ENCODE results near the gene ITGAD.

The ITGAD gene

GRCh38 chr16:31393056-31393455 lies at the start of gene ITGAD:
Gene ITGAD, plus strand, starts transcription at chr16:31393335. Its CDS starts 26 bp downstream, at chr16:31393361.
- no peak for DNase-seq

- no peak for DNase-seq
Measured at GRCh38 chr16:31344712-31345111, 48.4 kb upstream of the ITGAD start.

- no peak for DNase-seq
Measured at GRCh38 chr16:31347445-31347844, 45.7 kb upstream of the ITGAD start.

DNA sequence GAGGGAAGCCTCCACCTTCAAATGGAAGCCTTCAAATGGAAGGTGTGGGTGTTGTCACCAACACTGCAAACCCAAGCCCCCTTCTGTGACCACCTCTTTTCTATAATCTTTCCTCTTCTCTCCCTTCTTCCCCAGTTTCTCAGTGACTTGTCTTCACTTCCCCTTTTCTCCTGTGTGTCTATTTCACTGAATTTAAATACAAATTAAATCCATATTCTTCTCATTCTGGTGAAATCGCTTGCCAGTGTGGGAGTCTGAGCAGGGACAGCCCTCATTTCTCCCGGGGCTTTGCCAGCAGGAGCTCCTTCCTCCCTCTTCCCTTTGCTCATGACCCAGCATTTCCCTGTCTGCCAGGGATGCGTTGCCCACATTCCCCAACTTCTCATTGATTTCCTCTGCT lies 44.6 kb upstream of the ITGAD start:
- DNase-seq, result no peak

GRCh38 chr16:31350275-31351005 lies 42.7 kb upstream of the ITGAD start:
- no peak for DNase-seq

- DNase-seq, result no peak
Measured at GRCh38 chr16:31351246-31351941, 41.7 kb upstream of the ITGAD start.

- DNase-seq, result peak; percentile 73
Measured at GRCh38 chr16:31351942-31352325, 41.2 kb upstream of the ITGAD start.

DNA sequence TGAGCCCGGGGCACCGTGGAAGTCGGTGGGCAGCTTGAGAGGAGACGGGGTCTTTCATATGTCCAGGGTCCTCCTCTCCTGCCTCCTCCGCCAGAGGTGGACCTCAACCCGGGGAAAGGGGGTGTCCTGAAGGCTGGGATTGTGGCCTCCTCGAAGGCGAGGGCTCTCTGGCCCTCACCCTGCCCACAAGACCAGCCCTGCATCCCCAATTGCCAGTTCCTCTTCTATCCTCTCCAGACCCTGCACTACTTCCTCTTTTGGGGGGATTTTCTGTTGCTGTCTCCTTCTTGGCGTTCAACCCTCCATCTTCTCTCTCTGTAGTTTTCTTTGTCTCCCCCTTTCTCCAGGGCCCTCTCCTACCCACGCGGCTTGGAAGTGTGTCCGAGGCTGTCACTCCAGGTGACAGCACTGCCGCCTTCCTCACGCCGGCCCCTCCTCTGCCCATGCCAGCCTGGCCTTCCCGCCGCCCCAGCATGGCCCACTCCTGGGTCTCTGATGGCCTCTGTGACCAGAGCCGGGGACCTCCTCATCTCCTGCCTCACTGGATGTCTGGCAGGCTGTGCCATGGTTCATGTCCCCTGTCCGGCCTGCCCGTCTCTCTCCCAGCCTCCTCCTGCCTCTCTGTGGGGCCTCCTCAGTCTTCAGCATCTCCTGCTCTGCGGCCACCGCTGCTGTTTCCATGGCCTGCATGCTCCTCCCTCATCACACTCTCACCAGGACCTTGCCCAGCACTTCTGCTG lies 40.6 kb upstream of the ITGAD start:
- DNase-seq, result no peak

- peak; percentile 91 for DNase-seq
Measured at GRCh38 chr16:31354394-31355291, 38.5 kb upstream of the ITGAD start, which contains the start of gene ITGAX. Gene ITGAX, plus strand, starts transcription at chr16:31355176. Its CDS starts 79 bp downstream, at chr16:31355255.

- DNase-seq, result no peak
Measured at GRCh38 chr16:31355431-31356100, 37.6 kb upstream of the ITGAD start.

DNA sequence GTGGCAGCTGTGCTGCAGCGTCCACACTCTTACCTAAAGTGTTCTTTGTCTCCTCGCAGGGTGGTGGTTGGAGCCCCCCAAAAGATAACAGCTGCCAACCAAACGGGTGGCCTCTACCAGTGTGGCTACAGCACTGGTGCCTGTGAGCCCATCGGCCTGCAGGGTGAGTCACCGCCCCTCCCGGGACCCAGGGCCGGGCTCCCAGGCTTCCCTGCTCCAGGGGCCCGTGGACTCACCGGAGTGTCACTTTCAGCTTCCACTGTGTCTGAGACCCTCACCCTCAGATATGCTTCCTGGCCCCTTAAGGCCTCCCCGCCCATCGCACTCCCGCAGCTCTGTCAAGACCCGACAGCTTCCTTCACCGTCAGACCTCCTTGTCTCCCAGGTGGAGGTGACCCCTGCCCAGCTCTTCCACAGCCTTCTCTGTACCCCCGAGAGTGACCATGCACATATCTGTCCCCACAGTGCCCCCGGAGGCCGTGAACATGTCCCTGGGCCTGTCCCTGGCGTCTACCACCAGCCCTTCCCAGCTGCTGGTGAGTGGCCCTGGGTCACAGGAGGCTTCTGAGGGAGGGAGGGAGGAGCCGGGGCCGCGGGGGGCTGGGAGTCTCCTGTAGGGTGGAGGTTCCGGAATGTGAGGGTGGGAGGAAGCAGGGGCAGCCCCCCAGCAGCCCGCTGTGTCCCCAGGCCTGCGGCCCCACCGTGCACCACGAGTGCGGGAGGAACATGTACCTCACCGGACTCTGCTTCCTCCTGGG lies 36.4 kb upstream of the ITGAD start:
- DNase-seq, result no peak

DNA sequence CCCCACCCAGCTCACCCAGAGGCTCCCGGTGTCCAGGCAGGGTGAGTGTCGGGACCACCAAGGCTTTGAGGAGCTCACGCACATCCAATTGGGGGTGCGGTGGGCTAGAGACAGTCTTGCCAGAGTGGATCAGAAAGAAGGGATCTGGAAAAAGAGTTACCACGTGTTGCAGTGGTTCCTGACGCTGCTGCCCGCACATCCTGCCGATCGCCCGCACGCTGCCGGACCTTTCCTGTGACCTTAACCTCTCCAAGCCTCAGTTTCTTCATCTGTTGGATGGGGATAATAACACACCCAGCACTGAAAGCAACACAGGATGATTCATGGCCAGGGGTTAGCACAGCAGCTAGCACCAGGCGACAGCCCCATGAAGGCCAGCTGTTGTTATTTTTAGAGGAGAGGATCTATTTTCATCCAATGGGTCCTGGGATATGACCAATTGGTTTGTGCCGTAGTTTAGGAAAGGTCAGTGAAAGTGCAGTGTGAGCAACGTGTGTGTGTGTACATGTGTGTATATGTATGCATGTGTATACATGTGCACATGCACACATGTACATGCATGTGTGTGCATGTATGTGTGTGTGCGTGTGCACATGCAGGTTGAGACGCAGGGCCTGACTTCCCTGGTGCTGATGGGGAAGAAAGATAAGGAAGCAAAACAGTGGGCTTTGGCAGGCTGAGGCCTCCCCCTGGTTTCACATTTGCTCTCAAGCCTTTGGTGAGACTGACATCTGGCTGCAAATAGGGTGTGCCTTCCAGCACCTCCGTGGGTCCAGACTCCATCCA lies 35.6 kb upstream of the ITGAD start:
- DNase-seq, result no peak

- no peak for DNase-seq
Measured at GRCh38 chr16:31360251-31360650, 32.9 kb upstream of the ITGAD start.

DNA sequence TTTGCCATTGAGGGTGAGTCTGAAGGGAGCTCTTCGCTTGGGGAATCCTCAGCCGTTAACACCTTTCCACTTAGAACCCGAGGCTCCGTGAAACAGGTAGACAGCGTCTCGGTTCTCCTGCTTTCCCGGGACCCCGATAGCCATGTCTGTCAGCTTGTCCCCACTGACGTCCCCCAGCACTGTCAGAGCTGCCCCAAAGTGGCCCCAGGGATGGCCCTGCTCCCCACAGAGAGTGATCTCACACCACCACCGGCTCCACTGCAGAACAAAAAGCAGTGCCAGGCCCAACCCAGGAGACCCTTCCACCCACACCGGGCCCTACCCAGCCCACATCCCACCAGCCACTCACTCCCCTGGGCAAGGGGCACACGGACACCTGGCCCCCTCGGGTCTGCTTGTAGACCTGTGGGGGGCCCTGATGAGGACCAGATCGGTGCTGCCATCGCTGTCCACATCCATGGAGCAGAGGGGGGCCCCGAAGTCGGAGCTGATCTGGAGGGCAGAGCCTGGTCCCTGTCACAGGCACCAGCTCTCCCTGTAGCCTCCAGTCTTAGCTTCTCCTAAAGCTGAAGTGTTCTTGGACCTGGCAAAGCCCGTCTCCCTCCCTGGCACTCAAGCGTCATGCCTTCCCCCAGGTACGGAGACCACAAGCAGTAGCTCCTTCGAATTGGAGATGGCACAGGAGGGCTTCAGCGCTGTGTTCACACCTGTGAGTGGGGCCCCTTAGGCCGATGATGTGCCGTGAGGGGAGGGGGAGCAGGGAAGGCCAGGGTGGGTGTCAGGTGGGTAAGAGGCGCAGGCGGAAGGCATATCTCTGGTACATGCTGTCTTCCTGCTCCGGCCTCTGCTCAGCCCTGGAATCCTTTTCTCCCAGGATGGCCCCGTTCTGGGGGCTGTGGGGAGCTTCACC lies 31.7 kb upstream of the ITGAD start:
- DNase-seq, result no peak

DNA sequence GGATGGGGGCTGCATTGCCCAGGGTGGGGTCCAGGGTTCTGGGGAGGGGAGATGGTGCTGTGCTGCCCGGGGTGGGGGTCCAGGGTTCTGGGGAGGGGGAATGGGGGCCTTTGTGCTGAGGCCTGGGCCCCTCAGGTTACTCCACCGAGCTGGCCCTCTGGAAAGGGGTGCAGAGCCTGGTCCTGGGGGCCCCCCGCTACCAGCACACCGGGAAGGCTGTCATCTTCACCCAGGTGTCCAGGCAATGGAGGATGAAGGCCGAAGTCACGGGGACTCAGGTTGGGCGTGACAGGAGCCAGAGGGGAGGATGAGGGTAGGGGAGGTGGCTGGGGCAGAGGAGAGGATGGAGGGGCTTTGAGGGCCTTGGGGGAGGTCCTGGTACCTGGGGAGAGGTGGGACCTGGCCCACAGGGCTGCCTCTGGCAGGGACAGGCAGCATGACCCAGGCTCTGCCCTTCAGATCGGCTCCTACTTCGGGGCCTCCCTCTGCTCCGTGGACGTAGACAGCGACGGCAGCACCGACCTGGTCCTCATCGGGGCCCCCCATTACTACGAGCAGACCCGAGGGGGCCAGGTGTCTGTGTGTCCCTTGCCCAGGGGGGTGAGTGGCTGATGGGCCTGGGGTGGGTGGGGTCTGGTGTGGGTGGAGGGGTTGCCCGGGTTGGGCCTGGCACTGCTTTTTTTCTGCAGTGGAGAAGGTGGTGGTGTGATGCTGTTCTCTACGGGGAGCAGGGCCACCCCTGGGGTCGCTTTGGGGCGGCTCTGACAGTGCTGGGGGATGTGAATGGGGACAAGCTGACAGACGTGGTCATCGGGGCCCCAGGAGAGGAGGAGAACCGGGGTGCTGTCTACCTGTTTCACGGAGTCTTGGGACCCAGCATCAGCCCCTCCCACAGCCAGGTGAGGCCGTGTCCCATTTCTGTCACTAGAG lies 30.4 kb upstream of the ITGAD start:
- no peak for DNase-seq

DNA sequence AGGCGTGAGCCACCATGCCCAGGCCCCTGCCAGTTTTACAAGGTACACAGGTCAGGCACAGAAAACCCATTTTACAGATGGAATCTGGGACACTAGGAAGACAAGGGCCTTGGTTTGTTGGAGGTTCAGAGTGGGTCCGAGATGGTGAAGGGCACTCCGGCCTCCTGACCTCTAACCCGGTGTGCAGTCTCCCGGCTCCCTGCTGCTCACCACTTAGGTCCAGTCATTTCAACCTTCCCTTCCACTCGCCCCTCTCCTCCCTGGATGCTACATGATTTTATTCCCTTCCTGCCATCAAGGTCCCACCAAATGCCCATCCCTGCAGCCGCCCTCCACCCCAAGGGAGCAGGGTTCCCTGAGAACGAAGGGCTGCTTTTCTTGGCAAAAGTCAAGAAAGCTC lies 29.4 kb upstream of the ITGAD start:
- DNase-seq, result no peak

DNA sequence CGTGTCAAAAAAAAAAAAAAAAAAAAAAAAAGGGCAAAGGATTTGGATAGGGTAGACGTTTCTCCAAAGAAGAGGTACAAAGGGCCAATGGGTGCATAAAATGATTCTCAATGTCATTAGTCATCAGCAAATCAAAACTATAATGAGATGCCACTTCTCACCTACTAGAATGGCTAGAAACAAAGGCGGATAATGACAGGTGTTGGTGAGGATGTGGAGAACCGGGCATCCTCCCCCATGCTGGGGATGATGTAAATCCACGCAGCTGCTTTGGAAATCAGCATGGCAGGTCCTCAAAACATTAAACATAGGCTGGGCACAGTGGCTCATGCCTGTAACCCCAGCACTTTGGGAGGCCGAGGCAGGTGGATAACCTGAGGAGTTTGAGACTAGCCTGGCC lies 28.7 kb upstream of the ITGAD start:
- no peak for DNase-seq

Data from stimulated activated CD8-positive, alpha-beta memory T cell treated with anti-CD3 and anti-CD28 coated beads, Interleukin-4, amount 100 ng/mL, for 48 hours (primary cell).